HG03139 (cell line): Measurements from ENCODE around the gene PRRC1.

ENCODE experiments used
- ATAC-seq: cut with Tn5 transposase; IDR thresholded peaks from one replicate; pipeline ENCODE4 v1.9.1; 2021; ENCODE audit not compliant: unreplicated experiment

PRRC1 gene

DNA sequence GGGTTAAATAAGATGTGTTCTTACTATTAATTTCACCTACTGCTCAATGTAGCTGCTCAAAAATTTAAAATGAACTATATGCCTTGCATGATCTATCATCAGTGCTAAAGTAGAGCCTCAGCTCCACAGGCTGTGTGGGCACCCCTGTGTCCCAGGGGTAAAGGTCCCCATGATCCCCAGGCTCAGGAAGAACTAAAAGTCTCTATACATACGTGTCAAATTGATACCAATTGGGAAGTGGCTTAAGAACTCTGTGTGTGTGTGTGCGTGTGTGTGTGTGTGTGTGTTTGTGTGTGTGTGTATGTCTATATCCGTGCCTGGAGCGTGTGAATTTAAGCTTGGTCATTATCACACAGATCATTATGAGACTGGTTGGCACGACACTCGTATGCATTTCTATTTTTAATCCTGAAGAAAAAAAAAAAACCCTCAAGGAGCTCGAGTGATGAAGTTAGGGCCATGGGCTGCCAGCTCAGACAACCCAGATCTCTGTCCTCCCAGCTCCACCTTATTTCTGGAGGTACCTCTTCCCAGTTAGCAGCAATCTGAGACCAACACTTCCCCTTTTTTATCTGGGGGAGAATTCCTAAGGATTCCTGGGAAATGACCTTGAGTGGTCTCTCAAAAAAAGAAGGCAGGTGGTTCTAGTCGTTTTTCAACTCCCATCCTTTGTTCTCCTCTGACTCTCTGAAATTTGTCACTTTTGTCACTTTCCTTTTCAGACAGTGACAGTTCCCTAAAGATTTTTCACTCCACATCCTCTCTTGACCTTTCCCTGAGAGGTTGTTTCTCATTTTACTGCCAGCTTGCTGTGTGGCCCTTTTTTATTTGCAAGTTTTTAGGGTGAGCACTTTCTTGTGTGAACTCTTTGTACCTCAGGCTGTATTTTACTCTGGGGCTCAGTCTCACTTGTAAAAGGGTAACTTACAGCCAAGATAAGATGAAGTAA, 85.7 kb downstream of the PRRC1 start:
- no peak for ATAC-seq
